ENCODE data around the gene RNF175.

RNF175 gene

GRCh38 chr4:153790500-153790865 lies 30.7 kb upstream of the RNF175 start:
- no peak overlapping the region for H3K4me3 ChIP-seq (ENCODE audit: low read length)
- TF ChIP-seq CTCF (conservative IDR thresholded peaks at IDR 0.05; ENCODE audit: low read depth, low read length) = no peak
- no peak for DNase-seq (ENCODE audit: low read depth)

- TF ChIP-seq CTCF (conservative IDR thresholded peaks at IDR 0.05; ENCODE audit: low read depth, low read length) = no peak
- DNase-seq (ENCODE audit: low read depth) = no peak
- H3K4me3 ChIP-seq (ENCODE audit: low read length) = no peak overlapping the region
Measured at GRCh38 chr4:153789741-153790499, 30.1 kb upstream of the RNF175 start.

GRCh38 chr4:153788413-153789276 lies 28.8 kb upstream of the RNF175 start, which contains the start of gene SFRP2:
SFRP2 (minus strand) TSS chr4:153789083; CDS start chr4:153788835, 248 bp downstream.
- DNase-seq (ENCODE audit: low read depth) = no peak
- H3K4me3 ChIP-seq (ENCODE audit: low read length) = peak within 1 kb of the TSS; percentile 30

GRCh38 chr4:153788051-153788412 lies 28.2 kb upstream of the RNF175 start:
- TF ChIP-seq CTCF (conservative IDR thresholded peaks at IDR 0.05; ENCODE audit: low read depth, low read length) = no peak
- no peak overlapping the region for H3K4me3 ChIP-seq (ENCODE audit: low read length)
- no peak for DNase-seq (ENCODE audit: low read depth)

More at GRCh38 chr4:153788413-153789276, 28.8 kb upstream of the RNF175 start, which contains the start of gene SFRP2:
- TF ChIP-seq CTCF (conservative IDR thresholded peaks at IDR 0.05; ENCODE audit: low read depth, low read length) = no peak

GRCh38 chr4:153787575-153787974 lies 27.8 kb upstream of the RNF175 start:
- no peak overlapping the region for H3K4me3 ChIP-seq (ENCODE audit: low read length)
- DNase-seq (ENCODE audit: low read depth) = no peak
- no peak for TF ChIP-seq CTCF (conservative IDR thresholded peaks at IDR 0.05; ENCODE audit: low read depth, low read length)

GRCh38 chr4:153787061-153787560 lies 27.3 kb upstream of the RNF175 start:
- DNase-seq (ENCODE audit: low read depth) = no peak
- TF ChIP-seq CTCF (conservative IDR thresholded peaks at IDR 0.05; ENCODE audit: low read depth, low read length) = no peak
- H3K4me3 ChIP-seq (ENCODE audit: low read length) = no peak overlapping the region

Measured in retinal pigment epithelial cell (primary cell).